GM12878 (cell line): ENCODE data around the gene ZNF451. TPM values are rescaled to one million over a fixed set of nuclear protein-coding genes. Genes with fewer than 3 reads are reported as not detected.
A peak's percentile ranks its signal among the peaks of the same experiment; 100 is the strongest.

ENCODE experiments used
- ATAC-seq: fragments of 200-7000 bp; cut with Tn5 transposase; 3 replicates; pipeline ENCODE4 v1.9.1; 2020; ENCODE audit warnings: mild to moderate bottlenecking, moderate library complexity
- BruUV-seq: library from RNA; stranded (reverse); fragments of 400-500 nt; replicated peaks from 2 replicates; lab custom pipeline; 2021; lab: Mats Ljungman, UMichigan
- CTCF ChIA-PET: fragments of 300-600 bp; sonication (Branson Sonifier 250); formaldehyde crosslinking; extraction: SDS; loops from one replicate; lab custom pipeline; 2021; ENCODE audit warnings: inconsistent platforms; lab: Yijun Ruan, JAX
- POLR2A ChIA-PET: fragments of 350-600 bp; formaldehyde crosslinking; extraction: SDS; loops from one replicate; lab custom pipeline; 2021; ENCODE audit warnings: inconsistent platforms; lab: Charles Lee
- RAD21 ChIA-PET: fragments of 300-600 bp; sonication (Branson Sonifier 250); formaldehyde crosslinking; loops from one replicate; lab custom pipeline; 2023; ENCODE audit warnings: antibody characterized with exemption; ENCODE audit not compliant: unreplicated experiment; lab: Charles Lee
- SMC1A ChIA-PET: fragments of 300-600 bp; sonication (Branson Sonifier 250); formaldehyde crosslinking; loops from one replicate; lab custom pipeline; 2023; ENCODE audit not compliant: unreplicated experiment, uncharacterized antibody; lab: Charles Lee
- DNase-seq: peaks from one replicate; pipeline ENCODE4 v3.0.0-alpha.2; 2011; ENCODE audit warnings: low read depth, low spot score
- FAIRE-seq: peaks from 3 replicates; lab custom pipeline; 2011; peaks lifted over from hg19 to GRCh38; lab: Jason Lieb, UNC
- H2AFZ ChIP-seq: 2 replicates; pipeline ENCODE4 v1.6.0; 2011; ENCODE audit warnings: low read depth, low read length, control low read depth; ENCODE audit not compliant: control insufficient read depth
- H3K27ac ChIP-seq: 2 replicates; pipeline ENCODE4 v1.5.1; 2011; ENCODE audit warnings: control low read depth; ENCODE audit not compliant: control insufficient read depth, insufficient read depth
- H3K27me3 ChIP-seq, 2 experiments: replicated peaks in 1 of 2; 2 replicates each; pipeline versions ENCODE4 v1.6.0 to v1.6.1; 2011; ENCODE audit warnings: low read length in 1 of 2; ENCODE audit not compliant: control insufficient read depth in 2 of 2, insufficient read depth in 2 of 2
- H3K36me3 ChIP-seq, 2 experiments: 2 replicates each; pipeline ENCODE4 v1.5.1; 2011; ENCODE audit warnings: low read length in 1 of 2; ENCODE audit not compliant: control insufficient read depth in 2 of 2, insufficient read depth in 2 of 2
- H3K4me1 ChIP-seq: 2 replicates; pipeline ENCODE4 v1.6.1; 2011; ENCODE audit warnings: mild to moderate bottlenecking, low read length, moderate library complexity, mixed read lengths; ENCODE audit not compliant: control insufficient read depth, insufficient read depth
- H3K4me2 ChIP-seq: 2 replicates; pipeline ENCODE4 v1.6.0; 2011; ENCODE audit warnings: control low read depth; ENCODE audit not compliant: control insufficient read depth, insufficient read depth
- H3K4me3 ChIP-seq: fragments of 200-600 bp; sonication (generic); 2 replicates; pipeline ENCODE4 v1.5.1; 2016
- H3K79me2 ChIP-seq: 2 replicates; pipeline ENCODE4 v1.6.0; 2011; ENCODE audit warnings: low read length; ENCODE audit not compliant: control insufficient read depth, insufficient read depth
- H3K9ac ChIP-seq: 2 replicates; pipeline ENCODE4 v1.8.0; 2011; ENCODE audit warnings: low read length, control low read depth, mixed read lengths; ENCODE audit not compliant: control insufficient read depth, insufficient read depth
- H3K9me3 ChIP-seq: replicated peaks from 3 replicates; pipeline ENCODE4 v1.5.1; 2011; ENCODE audit warnings: mild to moderate bottlenecking, low read length; ENCODE audit not compliant: control insufficient read depth, insufficient read depth
- H4K20me1 ChIP-seq: 2 replicates; pipeline ENCODE4 v1.6.0; 2011; ENCODE audit not compliant: control insufficient read depth, insufficient read depth
- BCL11A ChIP-seq: IDR thresholded peaks from 2 replicates; pipeline ENCODE4 v1.6.1; 2011; ENCODE audit warnings: low read depth, low read length
- FOXM1 ChIP-seq: IDR thresholded peaks from 2 replicates; pipeline ENCODE4 v1.6.1; 2012; ENCODE audit warnings: low read depth, mild to moderate bottlenecking, inconsistent platforms, low read length, moderate library complexity
- HDGF ChIP-seq: fragments of 450-650 bp; IDR thresholded peaks from 2 replicates; pipeline ENCODE4 v1.6.1; 2016; ENCODE audit warnings: antibody characterized with exemption
- IRF3 ChIP-seq: fragments of 450-650 bp; IDR thresholded peaks from 2 replicates; pipeline ENCODE4 v1.6.1; 2014; ENCODE audit warnings: mild to moderate bottlenecking
- JUND ChIP-seq: IDR thresholded peaks from 2 replicates; pipeline ENCODE4 v1.6.1; 2012; ENCODE audit warnings: low read depth, mild to moderate bottlenecking, low read length, improper control_type of control experiment, moderate library complexity
- MEF2B ChIP-seq: fragments of 450-650 bp; IDR thresholded peaks from 2 replicates; pipeline ENCODE4 v1.6.1; 2018; ENCODE audit warnings: mild to moderate bottlenecking, moderate library complexity; ENCODE audit not compliant: partially characterized antibody, poor library complexity, severe bottlenecking
- NR2F1 ChIP-seq: fragments of 450-650 bp; conservative IDR thresholded peaks from 2 replicates; pipeline ENCODE4 v1.6.1; 2017; ENCODE audit warnings: mild to moderate bottlenecking
- RAD51 ChIP-seq: fragments of 450-650 bp; IDR thresholded peaks from 2 replicates; pipeline ENCODE4 v1.6.1; 2016; ENCODE audit warnings: moderate library complexity, mild to moderate bottlenecking, inconsistent platforms
- RFX5 ChIP-seq: IDR thresholded peaks from 2 replicates; pipeline ENCODE4 v1.6.1; 2011; ENCODE audit warnings: low read depth, low read length, improper control_type of control experiment
- SMC3 ChIP-seq: IDR thresholded peaks from 2 replicates; pipeline ENCODE4 v1.6.1; 2011; ENCODE audit warnings: low read length, improper control_type of control experiment, borderline replicate concordance
- STAT1 ChIP-seq: fragments of 450-650 bp; conservative IDR thresholded peaks from 2 replicates; pipeline ENCODE4 v1.6.1; 2014; ENCODE audit warnings: antibody characterized with exemption, mild to moderate bottlenecking
- TCF7 ChIP-seq: IDR thresholded peaks from 2 replicates; pipeline ENCODE4 v1.6.1; 2014; ENCODE audit warnings: antibody characterized with exemption, borderline replicate concordance
- WGBS: methylation state at CpG from one replicate; pipeline ENCODE4 v1.1.6; 2016; ENCODE audit warnings: low lambda C conversion rate; ENCODE audit not compliant: insufficient replicate concordance, insufficient coverage; ENCODE audit errors: missing lambda C conversion rate; 5-methylcytosine and 5-hydroxymethylcytosine counted together
- in situ Hi-C: fragments of 300-500 bp; cut with MboI; formaldehyde crosslinking; loops from 9 replicates; pipeline ENCODE4 v1.14.3; 2018; ENCODE audit warnings: mixed read lengths
- intact Hi-C: fragments of 100-400 bp; cut with micrococcal nuclease; formaldehyde crosslinking; loops from one replicate; pipeline ENCODE4 v1.14.2; 2022; ENCODE audit not compliant: unreplicated experiment
- polyA plus RNA-seq, 11 experiments: library from polyadenylated mRNA; depleted of rRNA in 4 of 11; unstranded in 6 of 11; stranded (reverse) in 5 of 11; fragments of >200 nt; fragmentation: Nextera tagmentation in 4 of 11; fragmentation: Illumina TruSeq in 1 of 11; extraction: Ambion mirVana in 4 of 11; extraction: Trizol in 1 of 11; gene quantifications; 1 replicate in 1 of 11; 2 replicates in 10 of 11; pipeline versions ENCODE4 v1.2.1 to v1.2.3, GENCODE V29; 2011 to 2016; ENCODE audit warnings: inconsistent platforms in 2 of 11, missing spikeins in 2 of 11, low read depth in 1 of 11
- total RNA-seq, 4 experiments: library from RNA; depleted of rRNA in 3 of 4; stranded (reverse); fragments of >200 nt in 3 of 4; fragmentation: Illumina TruSeq in 1 of 4; extraction: Trizol in 1 of 4; gene quantifications; 2 replicates each; pipeline versions ENCODE4 v1.2.1 to v1.2.3, GENCODE V29; 2013 to 2021
- TF ChIP-seq, protein P1 (sequence below): fragments of 450-650 bp; IDR thresholded peaks from 2 replicates; pipeline ENCODE4 v1.6.1; 2016; ENCODE audit warnings: mild to moderate bottlenecking

ZNF451 gene
- total and polyA plus RNA-seq, 10 of the 15 experiments (the other 5 are each of a cell fraction or from before 2014, with no cell fraction given): 6.5 to 44.4 (median 23.8) TPM

DNA sequence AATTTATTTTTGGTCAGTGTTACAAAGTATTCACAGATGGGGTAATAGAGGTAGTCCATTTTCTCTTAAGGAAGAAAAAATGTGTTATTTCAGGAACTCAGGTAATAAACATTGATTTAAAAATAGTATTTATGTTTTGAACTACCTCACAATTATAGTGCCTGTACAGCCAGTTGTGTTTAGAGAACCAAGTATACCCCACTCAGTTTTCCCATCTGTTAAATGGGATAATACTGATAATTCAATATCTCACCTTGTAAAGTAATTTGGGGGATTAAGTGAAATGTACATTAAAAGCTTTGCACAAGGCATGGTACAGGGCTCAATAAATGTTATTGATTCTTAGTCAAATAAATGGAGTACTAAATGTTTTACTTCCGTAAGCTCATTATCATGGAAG, 4.7 kb downstream of the ZNF451 start:
- TF ChIP-seq HDGF: no peak
- TF ChIP-seq, protein P1, sequence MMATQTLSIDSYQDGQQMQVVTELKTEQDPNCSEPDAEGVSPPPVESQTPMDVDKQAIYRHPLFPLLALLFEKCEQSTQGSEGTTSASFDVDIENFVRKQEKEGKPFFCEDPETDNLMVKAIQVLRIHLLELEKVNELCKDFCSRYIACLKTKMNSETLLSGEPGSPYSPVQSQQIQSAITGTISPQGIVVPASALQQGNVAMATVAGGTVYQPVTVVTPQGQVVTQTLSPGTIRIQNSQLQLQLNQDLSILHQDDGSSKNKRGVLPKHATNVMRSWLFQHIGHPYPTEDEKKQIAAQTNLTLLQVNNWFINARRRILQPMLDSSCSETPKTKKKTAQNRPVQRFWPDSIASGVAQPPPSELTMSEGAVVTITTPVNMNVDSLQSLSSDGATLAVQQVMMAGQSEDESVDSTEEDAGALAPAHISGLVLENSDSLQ: no peak
- TF ChIP-seq JUND: no peak
- peaks cover 5 to 10% of the 10 kb centered on the region in 2 experiments; a peak in 3 of 4 replicates for H3K36me3 ChIP-seq
- ATAC-seq (no peak), DNase-seq (no peak), FAIRE-seq (no peak)
- no peak overlapping the region for H3K9ac ChIP-seq
- ChIA-PET RAD21 (interaction anchor here (0.6 to 1.4 kb wide), 3 partner anchors 9 to 134 kb away, joined by 3 to 5 read pairs (median 4); no protein-coding TSS in a partner anchor), SMC1A (interaction anchor here (0.9 to 1.6 kb wide), 5 partner anchors 9 to 190 kb away, joined by 3 to 6 read pairs (median 4); no protein-coding TSS in a partner anchor), CTCF (interaction anchor here (0.7 to 2.8 kb wide), 7 partner anchors 9 to 221 kb away, joined by 3 to 20 read pairs (median 3); partner anchors contain the start of gene PRIM2), POLR2A (interaction anchor here (0.6 to 1.2 kb wide), 3 partner anchors 14 to 279 kb away, joined by 4 to 5 read pairs (median 4); no protein-coding TSS in a partner anchor)
- H3K27ac ChIP-seq: no peak overlapping the region
- H3K79me2 ChIP-seq: peaks cover 56% of the 10 kb centered on the region
- H3K4me1 ChIP-seq: peaks cover 3% of the 10 kb centered on the region; the same call in 1 of the 2 replicates
- no peak overlapping the region for H3K4me3 ChIP-seq
- no peaks in the 10 kb centered on the region for H3K27me3 ChIP-seq
- no TSS peak for BruUV-seq
- in situ Hi-C loops: loop anchor here (5.0 kb wide), 1 partner anchor 68 kb away; no protein-coding TSS in a partner anchor
- no peaks in the 10 kb centered on the region for H4K20me1 ChIP-seq
- peak overlapping the region; percentile 33 for H3K4me2 ChIP-seq
- no peaks in the 10 kb centered on the region for H3K9me3 ChIP-seq
- intact Hi-C loops: loop anchor here (5.0 kb wide), 1 partner anchor 223 kb away; the partner anchor contains the start of gene PRIM2
- no peak overlapping the region for H2AFZ ChIP-seq
- 93% methylated on average over 1 of the region's 1 CpG for WGBS

- no peak for FAIRE-seq
- no peaks in the 10 kb centered on the region for H4K20me1 ChIP-seq
- RAD21 ChIA-PET: interaction anchor here (0.9 kb wide), 1 partner anchor 43 kb away, joined by 5 read pairs; no protein-coding TSS in a partner anchor
- DNase-seq: no peak
- SMC1A ChIA-PET: interaction anchor here (1.0 to 1.2 kb wide), 2 partner anchors 11 to 34 kb away, joined by 4 to 6 read pairs; no protein-coding TSS in a partner anchor
- no peak overlapping the region for H3K9ac ChIP-seq
- CTCF ChIA-PET: interaction anchor here (1.5 kb wide), 1 partner anchor 18 kb away, joined by 3 read pairs; no protein-coding TSS in a partner anchor
- H3K27ac ChIP-seq: no peak overlapping the region
- in situ Hi-C loops: no loop called here
- WGBS: 100% methylated on average over 1 of the region's 1 CpG
- TF ChIP-seq NR2F1 (no peak), IRF3 (no peak), TCF7 (no peak), STAT1 (no peak), RFX5 (no peak), BCL11A (no peak), SMC3 (no peak), FOXM1 (no peak), MEF2B (no peak), RAD51 (no peak)
- peaks cover 3% of the 10 kb centered on the region; the same call in 1 of the 2 replicates for H3K4me1 ChIP-seq
- no TSS peak for BruUV-seq
- ATAC-seq: no peak
- no peak overlapping the region for H3K4me2 ChIP-seq
- intact Hi-C loops: loop anchor here (5.0 kb wide), 1 partner anchor 220 kb away; the partner anchor contains the start of gene PRIM2
- H3K9me3 ChIP-seq: no peaks in the 10 kb centered on the region
- no peaks in the 10 kb centered on the region for H3K27me3 ChIP-seq
- H2AFZ ChIP-seq: no peak overlapping the region
- no peak overlapping the region for H3K4me3 ChIP-seq
- H3K79me2 ChIP-seq: peaks cover 41% of the 10 kb centered on the region
- peaks cover 11 to 32% of the 10 kb centered on the region in 2 experiments for H3K36me3 ChIP-seq
- POLR2A ChIA-PET: interaction anchor here (0.8 to 1.5 kb wide), 3 partner anchors 8 to 19 kb away, joined by 3 to 5 read pairs (median 3); no protein-coding TSS in a partner anchor
These were observed 7.6 kb downstream of the ZNF451 start for GRCh38 chr6:57097596-57097995.
